Panc1 (cell line): ENCODE results near the gene SMIM36. TPM values are rescaled to one million over a fixed set of nuclear protein-coding genes. Genes with fewer than 3 reads are reported as not detected.
"Not testable (repeated sequence)": the region's sequence is repeated elsewhere in the genome, so short reads cannot be mapped to it uniquely, and the experiment has no call there.

Experiments
- ATAC-seq: fragments of 200-7000 bp; cut with Tn5 transposase; 2 replicates; pipeline ENCODE4 v1.9.1; 2020; ENCODE audit warnings: mild to moderate bottlenecking, moderate library complexity
- BruUV-seq: library from RNA; stranded (reverse); fragments of 400-500 nt; replicated peaks from 2 replicates; lab custom pipeline; 2021; lab: Mats Ljungman, UMichigan
- CTCF ChIA-PET: fragments of 300-600 bp; sonication (Branson Sonifier 250); formaldehyde crosslinking; loops from one replicate; lab custom pipeline; 2022; ENCODE audit warnings: antibody characterized with exemption; lab: Charles Lee
- POLR2A ChIA-PET: fragments of 300-600 bp; sonication (Branson Sonifier 250); formaldehyde crosslinking; loops from one replicate; lab custom pipeline; 2022; ENCODE audit warnings: antibody characterized with exemption; lab: Charles Lee
- DNase-seq: peaks from one replicate; pipeline ENCODE4 v3.0.0-alpha.2; 2010; ENCODE audit warnings: low read depth, low spot score
- H3K27ac ChIP-seq: 2 replicates; pipeline ENCODE4 v1.5.1; 2011; ENCODE audit warnings: mild to moderate bottlenecking, low read length, inconsistent platforms
- H3K27me3 ChIP-seq: fragments of 200-500 bp; sonication (Bioruptor generic); 2 replicates; pipeline ENCODE4 v1.6.0; 2014; ENCODE audit warnings: low read length, inconsistent platforms; ENCODE audit not compliant: control insufficient read depth, insufficient read depth
- H3K36me3 ChIP-seq: fragments of 200-500 bp; sonication (Bioruptor generic); 2 replicates; pipeline ENCODE4 v1.5.1; 2014; ENCODE audit warnings: inconsistent platforms, mild to moderate bottlenecking, low read length, moderate library complexity; ENCODE audit not compliant: control insufficient read depth, insufficient read depth
- H3K4me1 ChIP-seq: 2 replicates; pipeline ENCODE4 v1.5.1; 2011; ENCODE audit warnings: inconsistent platforms, mild to moderate bottlenecking, low read length, moderate library complexity; ENCODE audit not compliant: control insufficient read depth, insufficient read depth
- H3K4me3 ChIP-seq, 2 experiments: 2 replicates each; pipeline ENCODE4 v1.5.1; 2011 to 2012; ENCODE audit warnings: low read depth in 2 of 2, low read length in 2 of 2, mild to moderate bottlenecking in 2 of 2, inconsistent platforms in 1 of 2, moderate library complexity in 1 of 2
- H3K9me3 ChIP-seq: fragments of 200-500 bp; sonication (Bioruptor generic); 2 replicates; pipeline ENCODE4 v1.5.1; 2014; ENCODE audit warnings: low read depth, mild to moderate bottlenecking, inconsistent platforms, low read length, moderate library complexity; ENCODE audit not compliant: control insufficient read depth, insufficient read depth
- CTCF ChIP-seq: fragments of 450-650 bp; IDR thresholded peaks from 2 replicates; pipeline ENCODE4 v1.5.1; 2017; ENCODE audit warnings: mild to moderate bottlenecking
- POLR2AphosphoS5 ChIP-seq: IDR thresholded peaks from 2 replicates; pipeline ENCODE4 v1.6.1; 2012; ENCODE audit warnings: mild to moderate bottlenecking, low read depth, low read length, moderate library complexity
- REST ChIP-seq, 2 experiments: IDR thresholded peaks; 2 replicates each; pipeline ENCODE4 v1.6.1; 2011 to 2012; ENCODE audit warnings: low read depth in 2 of 2, control low read depth in 1 of 2, low read length in 1 of 2, mild to moderate bottlenecking in 1 of 2, moderate library complexity in 1 of 2; ENCODE audit not compliant: insufficient read depth in 1 of 2
- SIN3A ChIP-seq: IDR thresholded peaks from 2 replicates; pipeline ENCODE4 v1.6.1; 2012; ENCODE audit warnings: low read depth, mild to moderate bottlenecking, low read length, moderate library complexity, borderline replicate concordance; ENCODE audit not compliant: insufficient read depth
- TCF7L2 ChIP-seq: IDR thresholded peaks from 2 replicates; pipeline ENCODE4 v1.6.1; 2011; ENCODE audit warnings: mild to moderate bottlenecking, low read depth, low read length, inconsistent platforms
- in situ Hi-C: cut with HindIII; loops from 2 replicates; pipeline ENCODE4 v1.10.0; 2016; ENCODE audit warnings: low sequenced_read_pairs, low pct_unique_long_range_greater_than_20kb
- intact Hi-C: fragments of 100-400 bp; cut with micrococcal nuclease; formaldehyde crosslinking; loops from one replicate; pipeline ENCODE4 v1.10.0; 2022; ENCODE audit not compliant: unreplicated experiment
- total RNA-seq: library from RNA; stranded (reverse); gene quantifications from one replicate; pipeline ENCODE4 v1.2.1, GENCODE V29; 2021; ENCODE audit not compliant: unreplicated experiment

Gene SMIM36
- total RNA-seq, 1 experiment from 2014 or later: not detected

- ATAC-seq (no peak), DNase-seq (no peak)
- Histone ChIP-seq H3K27ac (no peak overlapping the region), H3K36me3 (peaks cover 7% of the 10 kb centered on the region; the same call in 1 of the 2 replicates), H3K27me3 (no peaks in the 10 kb centered on the region), H3K4me3 (no peak overlapping the region), H3K4me1 (no peaks in the 10 kb centered on the region), H3K9me3 (no peaks in the 10 kb centered on the region)
- CTCF ChIA-PET: no interaction called here
- intact Hi-C loops: no loop called here
- TF ChIP-seq POLR2AphosphoS5 (no peak), SIN3A (no peak), TCF7L2 (no peak), REST (IDR thresholded peaks at IDR 0.05; ENCODE audit: insufficient read depth in 1 of 2, low read depth in 2 of 2, low read length in 1 of 2) (no peak), CTCF (no peak)
- POLR2A ChIA-PET: interaction anchor here (1.1 kb wide), 1 partner anchor 10 kb away, joined by 3 read pairs; no protein-coding TSS in a partner anchor
- BruUV-seq: TSS peak; percentile 39
- in situ Hi-C loops: no loop called here
Observed at GRCh38 chr17:55405600-55405999, 105.7 kb downstream of the SMIM36 start.

- H3K9me3 ChIP-seq, H3K27me3 ChIP-seq, in situ Hi-C loops, POLR2A ChIA-PET, H3K4me3 ChIP-seq, DNase-seq, H3K27ac ChIP-seq, ATAC-seq, intact Hi-C loops, H3K36me3 ChIP-seq, BruUV-seq, CTCF ChIA-PET, H3K4me1 ChIP-seq: not testable (repeated sequence)
Observed at GRCh38 chr17:55404197-55404596, 107.1 kb downstream of the SMIM36 start.

GRCh38 chr17:55402374-55402773 is 108.9 kb downstream of the SMIM36 start:
- H3K4me3 ChIP-seq: no peak overlapping the region
- intact Hi-C loops: no loop called here
- no peaks in the 10 kb centered on the region for H3K27me3 ChIP-seq
- no peak for DNase-seq
- BruUV-seq: no TSS peak
- CTCF ChIA-PET: no interaction called here
- ATAC-seq: no peak
- H3K9me3 ChIP-seq: no peaks in the 10 kb centered on the region
- no peak overlapping the region for H3K27ac ChIP-seq
- H3K4me1 ChIP-seq: no peaks in the 10 kb centered on the region
- POLR2A ChIA-PET: no interaction called here
- TF ChIP-seq TCF7L2: no peak
- TF ChIP-seq SIN3A: no peak
- no peak for TF ChIP-seq POLR2AphosphoS5
- no peak for TF ChIP-seq CTCF
- no peak for TF ChIP-seq REST (IDR thresholded peaks at IDR 0.05; ENCODE audit: insufficient read depth in 1 of 2, low read depth in 2 of 2, low read length in 1 of 2)
- H3K36me3 ChIP-seq: no peaks in the 10 kb centered on the region
- in situ Hi-C loops: no loop called here
